ENCODE results near the gene E2F8. TPM values are rescaled to one million over a fixed set of nuclear protein-coding genes. Genes with fewer than 3 reads are reported as not detected.

The E2F8 gene
- polyA plus RNA-seq, 2 of the 4 experiments (the other 2 are of a cell fraction), result 5.7 to 7.4 TPM

DNA sequence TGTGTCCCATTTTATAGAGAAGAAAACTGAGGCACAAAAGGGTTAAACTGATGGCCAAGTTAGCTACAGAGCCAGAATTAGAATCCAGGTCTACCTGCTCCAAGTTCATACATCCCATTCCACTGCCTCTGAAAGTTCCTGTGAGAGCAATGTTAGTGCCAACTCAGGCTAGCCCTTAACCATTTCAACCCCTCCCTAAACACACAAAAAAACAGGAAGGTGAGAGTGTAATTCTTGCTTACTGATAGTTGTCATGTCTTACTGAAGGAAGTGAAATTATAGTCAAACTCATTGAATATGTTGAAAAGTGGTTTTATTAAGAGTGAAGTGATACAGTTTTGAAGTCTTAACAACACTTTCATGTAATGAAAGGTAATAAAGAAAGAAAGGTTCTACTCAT is 2.9 kb upstream of the E2F8 start (continued):
- TF ChIP-seq, protein P1, sequence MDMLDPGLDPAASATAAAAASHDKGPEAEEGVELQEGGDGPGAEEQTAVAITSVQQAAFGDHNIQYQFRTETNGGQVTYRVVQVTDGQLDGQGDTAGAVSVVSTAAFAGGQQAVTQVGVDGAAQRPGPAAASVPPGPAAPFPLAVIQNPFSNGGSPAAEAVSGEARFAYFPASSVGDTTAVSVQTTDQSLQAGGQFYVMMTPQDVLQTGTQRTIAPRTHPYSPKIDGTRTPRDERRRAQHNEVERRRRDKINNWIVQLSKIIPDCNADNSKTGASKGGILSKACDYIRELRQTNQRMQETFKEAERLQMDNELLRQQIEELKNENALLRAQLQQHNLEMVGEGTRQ (IDR thresholded peaks at IDR 0.05), result no peak
- TF ChIP-seq ZFP36 (IDR thresholded peaks at IDR 0.05; ENCODE audit: borderline replicate concordance, partially characterized antibody), result no peak
- no peak for TF ChIP-seq HOXB13 (CRISPR knock-in tag; IDR thresholded peaks at IDR 0.05; ENCODE audit: low read depth)
- TF ChIP-seq JUN (IDR thresholded peaks at IDR 0.05), result no peak
- no peak for TF ChIP-seq ZC3H11A (IDR thresholded peaks at IDR 0.05)
- no peak for TF ChIP-seq RARB (CRISPR knock-in tag; IDR thresholded peaks at IDR 0.05)
- TF ChIP-seq TFCP2L1 (CRISPR knock-in tag; IDR thresholded peaks at IDR 0.05), result no peak
- no peak for TF ChIP-seq HDAC2 (IDR thresholded peaks at IDR 0.05)
- TF ChIP-seq ZNF302 (CRISPR knock-in tag; IDR thresholded peaks at IDR 0.05), result no peak
- TF ChIP-seq CEBPB (IDR thresholded peaks at IDR 0.05), result no peak
- TF ChIP-seq, protein P2, sequence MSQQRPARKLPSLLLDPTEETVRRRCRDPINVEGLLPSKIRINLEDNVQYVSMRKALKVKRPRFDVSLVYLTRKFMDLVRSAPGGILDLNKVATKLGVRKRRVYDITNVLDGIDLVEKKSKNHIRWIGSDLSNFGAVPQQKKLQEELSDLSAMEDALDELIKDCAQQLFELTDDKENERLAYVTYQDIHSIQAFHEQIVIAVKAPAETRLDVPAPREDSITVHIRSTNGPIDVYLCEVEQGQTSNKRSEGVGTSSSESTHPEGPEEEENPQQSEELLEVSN (IDR thresholded peaks at IDR 0.05; ENCODE audit: borderline replicate concordance, low read depth), result no peak

GRCh38 chr11:19243143-19243542 is 2.4 kb upstream of the E2F8 start:
- no peak overlapping the region for H3K4me3 ChIP-seq
- ChIA-PET CTCF (interaction anchor here (1.1 to 1.8 kb wide), 2 partner anchors 17 to 310 kb away, joined by 3 to 6 read pairs; no protein-coding TSS in a partner anchor), POLR2A (no interaction called here)
- 66% methylated on average over 5 of the region's 5 CpGs for WGBS (ENCODE audit: missing lambda C conversion rate)
- ATAC-seq (no peak), DNase-seq (ENCODE audit: low read depth in 1 of 2, low spot score in 1 of 2) (no peak), FAIRE-seq (no peak)
- H3K9me3 ChIP-seq, result peaks cover 3% of the 10 kb centered on the region; the same call in 2 of the 3 replicates
- H3K27ac ChIP-seq, result no peak overlapping the region
- peaks cover 21% of the 10 kb centered on the region; the same call in 2 of the 3 replicates for H3K4me1 ChIP-seq
- no peak overlapping the region for H3K4me2 ChIP-seq
- TF ChIP-seq MAZ (IDR thresholded peaks at IDR 0.05; ENCODE audit: borderline replicate concordance, low read depth, low read length) (no peak), MAFK (IDR thresholded peaks at IDR 0.05; ENCODE audit: partially characterized antibody) (no peak), HMGXB4 (CRISPR knock-in tag; IDR thresholded peaks at IDR 0.05; ENCODE audit: borderline replicate concordance) (no peak)

GRCh38 chr11:19242179-19242932 is 1.6 kb upstream of the E2F8 start:
- Histone ChIP-seq H3K4me1 (peaks cover 23% of the 10 kb centered on the region; the same call in 2 of the 3 replicates), H3K4me3 (peak overlapping the region; percentile 83; the same call in 2 of the 3 replicates), H3K9me3 (no peaks in the 10 kb centered on the region; the same call in 2 of the 3 replicates), H3K27ac (peak overlapping the region in 1 of 2 experiments; percentile 94; a peak in 3 of 6 replicates), H3K4me2 (peak overlapping the region; percentile 85)
- ChIA-PET POLR2A (no interaction called here), CTCF (no interaction called here)
- DNase-seq (ENCODE audit: low read depth in 1 of 2, low spot score in 1 of 2) (no peak), ATAC-seq (no peak), FAIRE-seq (no peak)
- TF ChIP-seq POLR2AphosphoS2 (conservative IDR thresholded peaks at IDR 0.05; ENCODE audit: low read length) (no peak), NPAS2 (CRISPR knock-in tag; IDR thresholded peaks at IDR 0.05; ENCODE audit: borderline replicate concordance) (no peak), ZSCAN20 (CRISPR knock-in tag; IDR thresholded peaks at IDR 0.05) (no peak), PHF8 (IDR thresholded peaks at IDR 0.05; ENCODE audit: borderline replicate concordance, low read depth) (no peak)
- TF ChIP-seq, protein P3, sequence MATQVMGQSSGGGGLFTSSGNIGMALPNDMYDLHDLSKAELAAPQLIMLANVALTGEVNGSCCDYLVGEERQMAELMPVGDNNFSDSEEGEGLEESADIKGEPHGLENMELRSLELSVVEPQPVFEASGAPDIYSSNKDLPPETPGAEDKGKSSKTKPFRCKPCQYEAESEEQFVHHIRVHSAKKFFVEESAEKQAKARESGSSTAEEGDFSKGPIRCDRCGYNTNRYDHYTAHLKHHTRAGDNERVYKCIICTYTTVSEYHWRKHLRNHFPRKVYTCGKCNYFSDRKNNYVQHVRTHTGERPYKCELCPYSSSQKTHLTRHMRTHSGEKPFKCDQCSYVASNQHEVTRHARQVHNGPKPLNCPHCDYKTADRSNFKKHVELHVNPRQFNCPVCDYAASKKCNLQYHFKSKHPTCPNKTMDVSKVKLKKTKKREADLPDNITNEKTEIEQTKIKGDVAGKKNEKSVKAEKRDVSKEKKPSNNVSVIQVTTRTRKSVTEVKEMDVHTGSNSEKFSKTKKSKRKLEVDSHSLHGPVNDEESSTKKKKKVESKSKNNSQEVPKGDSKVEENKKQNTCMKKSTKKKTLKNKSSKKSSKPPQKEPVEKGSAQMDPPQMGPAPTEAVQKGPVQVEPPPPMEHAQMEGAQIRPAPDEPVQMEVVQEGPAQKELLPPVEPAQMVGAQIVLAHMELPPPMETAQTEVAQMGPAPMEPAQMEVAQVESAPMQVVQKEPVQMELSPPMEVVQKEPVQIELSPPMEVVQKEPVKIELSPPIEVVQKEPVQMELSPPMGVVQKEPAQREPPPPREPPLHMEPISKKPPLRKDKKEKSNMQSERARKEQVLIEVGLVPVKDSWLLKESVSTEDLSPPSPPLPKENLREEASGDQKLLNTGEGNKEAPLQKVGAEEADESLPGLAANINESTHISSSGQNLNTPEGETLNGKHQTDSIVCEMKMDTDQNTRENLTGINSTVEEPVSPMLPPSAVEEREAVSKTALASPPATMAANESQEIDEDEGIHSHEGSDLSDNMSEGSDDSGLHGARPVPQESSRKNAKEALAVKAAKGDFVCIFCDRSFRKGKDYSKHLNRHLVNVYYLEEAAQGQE (IDR thresholded peaks at IDR 0.05), result no peak
- WGBS (ENCODE audit: missing lambda C conversion rate), result 91% methylated on average over 52 of the region's 55 CpGs
